Activated CD8-positive, alpha-beta T cell treated with anti-CD3 and anti-CD28 coated beads, Interleukin-2, amount 10 ng/mL, durations not matched to agents 7 days and 5 days (primary cell): ENCODE measurements around the gene KCTD16. TPM values are rescaled to one million over a fixed set of nuclear protein-coding genes. Genes with fewer than 3 reads are reported as not detected.

Experiments
- ATAC-seq: fragments of 150-1000 bp; cut with Tn5 transposase; one replicate; pipeline ENCODE4 v1.10.0; 2021; ENCODE audit warnings: moderate library complexity
- CTCF ChIA-PET: fragments of 350-600 bp; sonication (Branson Sonifier 250); formaldehyde crosslinking; loops from one replicate; lab custom pipeline; 2021; ENCODE audit warnings: antibody characterized with exemption; lab: Charles Lee
- POLR2A ChIA-PET: fragments of 350-600 bp; sonication (Branson Sonifier 250); formaldehyde crosslinking; loops from one replicate; lab custom pipeline; 2021; ENCODE audit warnings: antibody characterized with exemption; lab: Charles Lee
- DNase-seq: peaks from one replicate; pipeline ENCODE4 v3.0.0-alpha.2; 2020
- H3K27ac Mint-ChIP-seq: one replicate; pipeline ENCODE4 v1.8.0; 2021; ENCODE audit warnings: mild to moderate bottlenecking, mixed read lengths
- H3K27me3 Mint-ChIP-seq: one replicate; pipeline ENCODE4 v1.8.0; 2021; ENCODE audit warnings: low read depth, mixed read lengths
- H3K36me3 Mint-ChIP-seq: one replicate; pipeline ENCODE4 v1.8.0; 2021; ENCODE audit warnings: low read depth, mixed read lengths
- H3K4me1 Mint-ChIP-seq: one replicate; pipeline ENCODE4 v1.8.0; 2021; ENCODE audit warnings: low read depth, mixed read lengths
- H3K4me3 Mint-ChIP-seq: one replicate; pipeline ENCODE4 v1.8.0; 2021; ENCODE audit warnings: mild to moderate bottlenecking, mixed read lengths
- H3K9me3 Mint-ChIP-seq: one replicate; pipeline ENCODE4 v1.8.0; 2022; ENCODE audit warnings: mixed read lengths; ENCODE audit not compliant: insufficient read depth
- total RNA-seq, 2 experiments: library from RNA; stranded (reverse); gene quantifications; one replicate each; pipeline ENCODE4 v1.2.3, GENCODE V29; 2021

KCTD16 gene
- total RNA-seq, 2 experiments from 2014 or later = 0.08 TPM; not detected in 1

DNA sequence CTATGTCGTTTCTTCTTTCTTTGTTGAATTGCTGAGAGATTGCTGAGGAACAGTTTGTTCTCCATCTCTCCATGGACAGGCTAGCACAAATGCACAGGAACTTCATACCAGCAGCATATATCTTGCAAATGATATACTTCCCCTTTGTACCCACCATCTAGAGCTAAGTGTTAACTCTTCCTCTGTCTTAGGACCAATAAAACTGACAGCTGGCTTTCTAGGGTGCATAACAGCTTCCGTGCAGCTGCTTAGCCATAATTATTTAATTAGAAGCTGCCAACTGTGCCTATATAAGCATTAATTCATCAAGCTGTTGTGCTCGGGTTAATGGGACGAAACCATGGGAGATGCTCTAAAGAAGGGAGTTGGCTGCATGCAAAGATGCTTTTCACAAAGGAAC is 38.7 kb downstream of the KCTD16 start:
- DNase-seq = no peak
- no peak overlapping the region for H3K27ac Mint-ChIP-seq
- H3K27me3 Mint-ChIP-seq = peaks cover 53% of the 10 kb centered on the region
- POLR2A ChIA-PET = no interaction called here
- H3K9me3 Mint-ChIP-seq = no peaks in the 10 kb centered on the region
- CTCF ChIA-PET = interaction anchor here (0.6 kb wide), 1 partner anchor 13 kb away, joined by 3 read pairs; no protein-coding TSS in a partner anchor
- no peak for ATAC-seq
- no peaks in the 10 kb centered on the region for H3K4me1 Mint-ChIP-seq
- no peak overlapping the region for H3K4me3 Mint-ChIP-seq
- H3K36me3 Mint-ChIP-seq = no peaks in the 10 kb centered on the region

DNA sequence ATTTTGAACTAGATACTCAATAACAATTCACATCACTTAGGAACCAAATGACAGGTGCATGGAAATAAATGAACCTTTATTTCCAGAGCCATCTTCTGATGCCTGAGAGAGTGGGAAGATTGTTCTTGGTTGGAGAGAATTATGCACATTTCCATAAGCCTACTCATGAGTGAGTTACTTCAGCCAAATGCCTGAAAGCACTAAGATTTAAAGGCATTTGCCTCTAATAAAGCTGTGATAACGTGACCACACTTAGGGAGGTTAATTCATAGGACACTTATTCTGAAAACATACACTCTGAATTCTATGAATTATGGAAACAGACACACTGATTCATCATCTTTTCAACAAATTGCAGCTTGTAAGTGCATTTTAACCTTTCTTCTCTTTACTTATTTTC is 40.0 kb downstream of the KCTD16 start:
- ChIA-PET CTCF (no interaction called here), POLR2A (no interaction called here)
- ATAC-seq (no peak), DNase-seq (no peak)
- no peaks in the 10 kb centered on the region for H3K4me1 Mint-ChIP-seq
- H3K36me3 Mint-ChIP-seq = no peaks in the 10 kb centered on the region
- H3K4me3 Mint-ChIP-seq = no peak overlapping the region
- H3K9me3 Mint-ChIP-seq = no peaks in the 10 kb centered on the region
- H3K27ac Mint-ChIP-seq = no peak overlapping the region
- H3K27me3 Mint-ChIP-seq = peaks cover 45% of the 10 kb centered on the region

DNA sequence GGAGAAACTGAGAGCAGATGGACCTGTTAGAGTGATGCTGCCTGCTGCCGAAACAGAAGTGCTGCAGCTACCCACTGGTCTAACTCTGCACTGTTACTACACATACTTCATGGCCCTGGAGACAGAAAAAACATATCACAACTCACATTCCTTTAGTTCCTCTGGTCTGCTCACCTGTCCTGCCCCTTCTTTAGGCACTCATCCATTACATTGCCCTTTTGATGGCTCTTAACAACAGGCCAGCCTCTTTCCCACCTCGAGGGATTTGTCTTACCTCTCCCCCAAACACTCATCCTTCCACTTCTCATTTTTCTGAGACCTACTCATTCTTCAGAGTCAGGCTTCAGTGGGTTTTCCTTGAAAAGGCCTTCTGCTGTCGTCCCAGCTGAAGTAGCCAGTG is 49.2 kb downstream of the KCTD16 start:
- no peak for ATAC-seq
- no peak for DNase-seq
- ChIA-PET CTCF (interaction anchor here (1.2 to 1.9 kb wide), 2 partner anchors 16 to 28 kb away, joined by 3 to 4 read pairs; no protein-coding TSS in a partner anchor), POLR2A (no interaction called here)
- H3K27me3 Mint-ChIP-seq = no peaks in the 10 kb centered on the region
- no peak overlapping the region for H3K27ac Mint-ChIP-seq
- H3K4me1 Mint-ChIP-seq = no peaks in the 10 kb centered on the region
- H3K4me3 Mint-ChIP-seq = no peak overlapping the region
- H3K36me3 Mint-ChIP-seq = no peaks in the 10 kb centered on the region
- no peaks in the 10 kb centered on the region for H3K9me3 Mint-ChIP-seq

DNA sequence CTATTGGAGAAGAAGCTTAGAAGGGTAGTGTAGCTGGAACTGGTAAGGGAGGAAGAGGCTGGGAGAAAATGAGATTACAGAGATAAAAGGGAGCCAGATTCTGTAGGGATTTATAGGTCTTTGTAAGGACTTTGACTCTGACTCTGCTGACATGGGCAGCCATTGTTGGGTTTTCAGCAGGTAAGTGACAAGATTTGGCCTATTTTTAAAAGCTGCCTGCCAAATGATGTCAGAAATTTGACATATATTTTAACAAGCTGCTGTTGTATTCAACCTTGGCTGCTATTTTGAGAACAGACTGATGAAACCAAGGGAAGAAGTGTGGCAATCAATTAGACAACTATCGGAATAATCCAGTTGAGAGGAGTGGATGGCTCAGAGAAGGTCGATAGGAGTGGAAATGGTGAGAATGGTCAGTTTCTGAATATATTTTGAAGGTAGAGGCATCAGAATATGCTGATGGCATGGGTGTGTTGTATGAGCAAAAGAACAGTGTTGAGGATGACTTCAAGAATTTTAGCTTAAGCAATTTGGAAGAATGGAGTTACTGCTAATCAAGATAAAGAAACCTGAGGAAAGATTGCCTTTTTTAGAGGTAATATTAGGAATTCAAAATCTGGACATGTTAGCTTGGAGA is 56.8 kb downstream of the KCTD16 start:
- POLR2A ChIA-PET = no interaction called here

DNA sequence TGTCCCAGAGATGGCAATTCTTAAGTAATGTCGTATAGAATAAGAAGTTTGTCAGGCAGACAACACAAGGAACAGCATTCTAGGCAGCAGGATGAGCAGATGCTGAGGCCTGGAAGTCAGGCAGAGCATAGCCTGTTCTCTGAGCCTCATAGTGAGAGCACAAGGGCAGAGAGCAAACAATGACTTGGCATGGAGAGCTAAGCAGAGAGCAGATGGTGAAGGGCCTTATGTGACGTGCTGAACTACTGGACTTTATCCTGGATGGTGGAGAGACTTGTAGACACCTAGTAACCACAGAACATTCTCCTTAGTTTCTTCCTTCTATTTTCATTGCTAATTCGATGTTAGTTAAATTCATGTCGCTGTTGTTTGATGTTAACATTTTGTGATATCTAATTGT is 60.1 kb downstream of the KCTD16 start:
- CTCF ChIA-PET = no interaction called here
- Mint-ChIP-seq H3K9me3 (no peaks in the 10 kb centered on the region), H3K4me3 (no peak overlapping the region), H3K27me3 (no peaks in the 10 kb centered on the region), H3K4me1 (no peaks in the 10 kb centered on the region), H3K27ac (no peak overlapping the region), H3K36me3 (no peaks in the 10 kb centered on the region)
- POLR2A ChIA-PET = no interaction called here
- no peak for DNase-seq
- no peak for ATAC-seq

More for the DNA sequence above, 56.8 kb downstream of the KCTD16 start:
- Mint-ChIP-seq H3K9me3 (no peaks in the 10 kb centered on the region), H3K27me3 (no peaks in the 10 kb centered on the region), H3K27ac (no peak overlapping the region), H3K4me3 (no peak overlapping the region), H3K36me3 (no peaks in the 10 kb centered on the region), H3K4me1 (no peaks in the 10 kb centered on the region)
- CTCF ChIA-PET = no interaction called here
- DNase-seq = no peak
- ATAC-seq = no peak

DNA sequence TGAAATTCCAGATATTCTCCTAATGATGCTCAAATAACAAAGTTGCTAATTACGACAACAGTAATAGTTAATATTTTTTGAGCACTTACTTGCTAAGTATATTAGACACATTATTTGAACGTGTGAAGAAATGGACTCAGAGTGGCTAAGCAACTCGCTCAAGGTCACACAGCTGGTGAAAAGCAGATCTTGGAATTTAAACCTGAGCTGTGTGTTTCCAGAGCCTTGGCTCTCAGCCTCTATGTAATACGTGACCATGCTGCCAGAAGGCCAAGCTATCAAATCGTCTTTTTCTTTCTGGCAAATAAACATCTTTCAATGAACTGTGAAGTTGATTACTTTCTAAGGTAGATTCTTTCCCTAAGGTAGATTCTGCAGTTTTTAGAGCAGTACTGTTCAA is 61.6 kb downstream of the KCTD16 start:
- CTCF ChIA-PET = no interaction called here
- Mint-ChIP-seq H3K36me3 (no peaks in the 10 kb centered on the region), H3K9me3 (no peaks in the 10 kb centered on the region), H3K4me3 (no peak overlapping the region), H3K27ac (no peak overlapping the region), H3K27me3 (peaks cover 7% of the 10 kb centered on the region), H3K4me1 (no peaks in the 10 kb centered on the region)
- ATAC-seq (no peak), DNase-seq (no peak)
- POLR2A ChIA-PET = no interaction called here

DNA sequence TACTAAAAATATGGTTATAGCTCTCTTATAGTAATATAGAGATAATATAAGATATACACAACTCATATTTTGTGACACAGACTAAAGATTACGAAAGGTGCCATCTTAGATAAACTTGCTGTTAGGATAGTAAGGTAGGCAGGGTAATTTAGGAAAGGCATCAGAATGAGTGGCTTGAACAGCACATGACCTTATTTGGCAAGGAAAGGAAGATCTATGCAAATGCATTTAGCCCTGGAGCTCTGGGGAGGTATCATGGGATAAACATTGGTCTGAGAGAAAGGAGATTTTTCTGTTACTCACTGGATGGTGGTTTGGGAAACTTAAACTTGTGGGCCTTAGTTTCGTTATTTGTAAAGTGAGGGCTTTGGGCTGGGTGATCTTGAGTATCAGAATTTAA is 65.8 kb downstream of the KCTD16 start:
- POLR2A ChIA-PET = no interaction called here
- peaks cover 7% of the 10 kb centered on the region for H3K27me3 Mint-ChIP-seq
- H3K36me3 Mint-ChIP-seq = no peaks in the 10 kb centered on the region
- no peak overlapping the region for H3K4me3 Mint-ChIP-seq
- no peaks in the 10 kb centered on the region for H3K4me1 Mint-ChIP-seq
- no peaks in the 10 kb centered on the region for H3K9me3 Mint-ChIP-seq
- no peak for DNase-seq
- ATAC-seq = no peak
- H3K27ac Mint-ChIP-seq = no peak overlapping the region
- CTCF ChIA-PET = no interaction called here

DNA sequence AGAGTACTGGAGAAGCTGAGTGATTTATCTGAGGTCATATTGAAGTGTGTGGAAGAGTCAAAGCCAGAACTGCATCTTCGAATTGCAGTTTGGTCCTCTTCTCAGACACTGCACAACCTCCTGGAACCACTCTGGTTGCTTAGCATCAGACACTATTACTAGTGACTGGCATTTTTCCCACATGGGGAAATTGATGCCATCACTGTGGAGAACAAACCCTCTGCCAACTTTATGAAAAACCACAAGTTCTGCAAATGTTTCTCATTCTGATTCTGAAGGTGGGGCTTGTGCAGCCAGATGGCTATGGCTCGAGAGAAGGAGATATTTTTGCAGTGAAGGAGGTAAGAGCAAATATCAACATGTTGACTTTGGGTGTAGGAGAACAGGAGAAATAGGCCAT is 67.2 kb downstream of the KCTD16 start:
- Mint-ChIP-seq H3K27me3 (peaks cover 7% of the 10 kb centered on the region), H3K4me3 (no peak overlapping the region), H3K4me1 (no peaks in the 10 kb centered on the region), H3K9me3 (no peaks in the 10 kb centered on the region), H3K27ac (no peak overlapping the region), H3K36me3 (no peaks in the 10 kb centered on the region)
- no peak for DNase-seq
- no peak for ATAC-seq
- ChIA-PET CTCF (no interaction called here), POLR2A (no interaction called here)

DNA sequence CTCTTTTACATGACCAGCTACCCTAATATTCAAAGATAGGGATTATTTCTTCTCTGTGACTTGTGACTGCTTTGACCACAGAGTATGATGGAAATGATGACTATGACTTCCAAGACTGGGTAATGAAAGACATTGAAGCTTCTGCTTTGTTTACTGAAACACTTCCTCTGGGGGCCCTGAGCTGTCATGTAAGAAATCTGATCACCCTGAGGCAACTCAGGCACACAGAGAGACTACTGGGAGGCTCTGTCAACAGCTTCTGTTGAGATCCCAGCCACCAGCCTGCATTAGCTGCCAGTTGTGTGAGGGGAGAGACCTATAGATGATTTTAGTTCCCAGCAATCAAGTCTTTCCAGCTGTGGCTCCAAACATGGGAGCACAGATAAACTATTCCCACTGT is 76.5 kb downstream of the KCTD16 start:
- H3K4me1 Mint-ChIP-seq = no peaks in the 10 kb centered on the region
- H3K9me3 Mint-ChIP-seq = no peaks in the 10 kb centered on the region
- DNase-seq = no peak
- no peak overlapping the region for H3K27ac Mint-ChIP-seq
- no peak for ATAC-seq
- no peak overlapping the region for H3K4me3 Mint-ChIP-seq
- no peaks in the 10 kb centered on the region for H3K27me3 Mint-ChIP-seq
- H3K36me3 Mint-ChIP-seq = no peaks in the 10 kb centered on the region
- CTCF ChIA-PET = no interaction called here
- POLR2A ChIA-PET = no interaction called here

DNA sequence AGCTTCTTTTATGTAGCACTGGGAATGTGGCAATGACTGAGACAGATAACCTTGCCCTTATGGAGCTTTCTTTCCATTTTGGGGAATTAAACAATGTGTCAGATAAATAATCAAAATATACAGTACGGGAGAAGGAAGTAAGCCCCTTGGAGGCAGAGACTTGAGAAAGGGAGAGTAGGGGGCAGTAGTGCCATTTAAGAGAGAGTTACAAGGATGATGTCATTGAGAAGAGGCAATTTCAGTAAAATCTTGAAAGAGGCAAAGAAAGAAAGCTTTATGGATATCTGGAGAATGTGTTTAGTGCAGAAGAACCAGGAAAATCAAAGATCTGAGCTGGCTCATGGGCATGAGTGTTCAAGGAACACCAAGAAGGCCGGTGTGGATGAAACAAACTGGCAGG is 77.3 kb downstream of the KCTD16 start:
- Mint-ChIP-seq H3K27me3 (no peaks in the 10 kb centered on the region), H3K4me1 (no peaks in the 10 kb centered on the region), H3K9me3 (no peaks in the 10 kb centered on the region), H3K36me3 (no peaks in the 10 kb centered on the region), H3K27ac (no peak overlapping the region), H3K4me3 (no peak overlapping the region)
- DNase-seq (no peak), ATAC-seq (no peak)
- ChIA-PET CTCF (no interaction called here), POLR2A (no interaction called here)

DNA sequence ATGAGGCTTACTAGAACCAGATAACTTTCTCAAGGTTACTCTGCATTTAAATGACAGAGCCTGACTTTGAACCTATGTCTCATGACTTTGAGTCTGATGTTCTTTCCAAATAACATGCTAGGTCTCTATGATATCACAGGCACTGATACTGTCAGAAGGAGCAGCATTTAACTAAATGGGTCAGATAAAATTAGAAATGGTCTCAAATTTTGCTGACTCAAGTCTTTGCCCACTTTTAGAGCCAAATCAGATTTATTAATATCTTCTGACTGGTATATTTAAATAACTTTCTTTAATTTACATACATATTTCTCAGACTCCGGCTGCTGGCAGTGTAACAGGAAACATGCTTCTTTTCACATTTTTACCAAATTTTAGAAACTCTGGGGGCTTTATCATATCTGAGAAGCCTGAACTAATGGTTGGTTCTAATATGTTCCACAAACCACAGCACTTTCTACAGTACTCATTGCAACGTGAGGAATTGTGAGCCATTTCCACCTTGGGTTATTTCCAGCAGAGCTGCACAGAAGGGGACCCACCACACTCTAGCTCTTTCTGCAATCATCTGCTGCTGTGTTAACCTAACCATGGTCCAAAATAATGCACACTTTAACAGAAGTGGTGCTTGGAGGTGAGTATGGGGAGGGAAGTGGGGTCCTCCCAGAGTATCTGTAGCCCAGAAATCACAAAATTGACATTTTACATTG is 79.2 kb downstream of the KCTD16 start:
- no peaks in the 10 kb centered on the region for H3K36me3 Mint-ChIP-seq
- POLR2A ChIA-PET = no interaction called here
- no peaks in the 10 kb centered on the region for H3K27me3 Mint-ChIP-seq

DNA sequence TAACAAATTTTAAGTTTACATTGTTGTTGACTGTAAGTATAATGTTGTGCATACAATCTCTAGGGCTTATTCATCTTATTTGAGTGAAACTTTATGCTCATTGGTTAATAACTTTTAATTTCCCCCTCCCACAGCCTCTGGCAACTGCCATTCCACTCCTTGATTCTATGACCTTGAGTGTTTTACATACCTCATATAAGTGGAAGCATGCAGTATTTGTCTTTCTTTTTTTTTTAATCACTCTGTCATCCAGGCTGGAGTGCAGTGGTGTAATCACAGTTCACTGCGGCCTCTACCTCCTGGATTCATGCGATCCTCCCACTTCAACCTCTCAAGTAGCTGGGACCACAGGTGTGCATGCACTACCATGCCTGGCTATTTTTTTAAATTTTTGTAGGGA is 83.9 kb downstream of the KCTD16 start:
- Mint-ChIP-seq H3K36me3 (no peaks in the 10 kb centered on the region), H3K27ac (no peak overlapping the region), H3K9me3 (no peaks in the 10 kb centered on the region), H3K4me1 (no peaks in the 10 kb centered on the region), H3K27me3 (no peaks in the 10 kb centered on the region), H3K4me3 (no peak overlapping the region)
- DNase-seq (no peak), ATAC-seq (no peak)
- ChIA-PET POLR2A (no interaction called here), CTCF (no interaction called here)

More for the DNA sequence above, 79.2 kb downstream of the KCTD16 start:
- DNase-seq (no peak), ATAC-seq (no peak)
- CTCF ChIA-PET = no interaction called here
- Mint-ChIP-seq H3K4me1 (no peaks in the 10 kb centered on the region), H3K4me3 (no peak overlapping the region), H3K9me3 (no peaks in the 10 kb centered on the region), H3K27ac (no peak overlapping the region)
